ENCODE results near the gene TMCC1. TPM values are rescaled to one million over a fixed set of nuclear protein-coding genes. Genes with fewer than 3 reads are reported as not detected.

Gene TMCC1
- total RNA-seq, 1 donor from 2014 or later = 33.4 TPM

DNA sequence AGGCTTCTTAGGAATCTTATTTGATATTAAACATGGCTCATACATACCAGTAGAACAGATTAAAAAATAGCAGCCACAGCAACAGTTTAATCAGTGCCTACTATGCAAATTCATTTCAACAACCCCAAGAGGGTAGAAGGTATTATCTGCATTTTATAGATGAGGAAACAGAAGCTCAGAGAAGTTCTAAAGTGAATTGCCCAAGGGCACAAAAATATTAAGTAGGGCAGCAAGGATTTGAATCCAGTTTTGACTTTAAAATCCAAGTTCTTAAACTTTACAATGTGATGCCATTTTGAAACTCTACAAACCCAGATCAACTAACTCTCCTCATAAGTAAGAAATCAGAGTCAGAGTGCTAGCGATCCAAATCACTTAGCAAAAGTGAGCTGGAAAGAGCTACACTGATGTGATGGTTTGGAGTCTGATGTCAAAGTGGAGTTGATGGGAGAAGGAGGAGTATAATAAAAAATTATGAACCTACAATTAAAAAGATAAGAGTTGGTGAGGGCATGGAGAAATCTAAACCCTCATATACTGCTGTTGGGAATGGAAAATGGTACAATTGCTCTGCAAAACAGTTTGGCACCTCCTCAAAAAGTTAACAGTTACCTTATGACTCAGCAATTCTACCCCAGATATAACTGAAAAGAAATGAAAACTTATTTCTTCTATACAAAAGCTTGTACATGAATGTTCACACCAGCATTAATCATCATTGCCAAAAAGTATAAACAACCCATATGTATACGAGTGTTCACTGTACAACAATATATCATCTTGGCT is 236.1 kb downstream of the TMCC1 start:
- no peak for ATAC-seq
- Histone ChIP-seq H3K9me3 (no peaks in the 10 kb centered on the region), H3K27me3 (ENCODE audit: low read depth) (no peaks in the 10 kb centered on the region), H3K4me3 (no peak overlapping the region), H3K36me3 (peaks cover 12% of the 10 kb centered on the region), H3K4me1 (peaks cover 11% of the 10 kb centered on the region), H3K27ac (no peak overlapping the region)
- no peak for DNase-seq
- TF ChIP-seq, protein P1, sequence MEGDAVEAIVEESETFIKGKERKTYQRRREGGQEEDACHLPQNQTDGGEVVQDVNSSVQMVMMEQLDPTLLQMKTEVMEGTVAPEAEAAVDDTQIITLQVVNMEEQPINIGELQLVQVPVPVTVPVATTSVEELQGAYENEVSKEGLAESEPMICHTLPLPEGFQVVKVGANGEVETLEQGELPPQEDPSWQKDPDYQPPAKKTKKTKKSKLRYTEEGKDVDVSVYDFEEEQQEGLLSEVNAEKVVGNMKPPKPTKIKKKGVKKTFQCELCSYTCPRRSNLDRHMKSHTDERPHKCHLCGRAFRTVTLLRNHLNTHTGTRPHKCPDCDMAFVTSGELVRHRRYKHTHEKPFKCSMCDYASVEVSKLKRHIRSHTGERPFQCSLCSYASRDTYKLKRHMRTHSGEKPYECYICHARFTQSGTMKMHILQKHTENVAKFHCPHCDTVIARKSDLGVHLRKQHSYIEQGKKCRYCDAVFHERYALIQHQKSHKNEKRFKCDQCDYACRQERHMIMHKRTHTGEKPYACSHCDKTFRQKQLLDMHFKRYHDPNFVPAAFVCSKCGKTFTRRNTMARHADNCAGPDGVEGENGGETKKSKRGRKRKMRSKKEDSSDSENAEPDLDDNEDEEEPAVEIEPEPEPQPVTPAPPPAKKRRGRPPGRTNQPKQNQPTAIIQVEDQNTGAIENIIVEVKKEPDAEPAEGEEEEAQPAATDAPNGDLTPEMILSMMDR (IDR thresholded peaks at IDR 0.05) = no peak
- intact Hi-C loops (cut with DNase I) = loop anchor here (10.0 kb wide), 1 partner anchor 167 kb away; no protein-coding TSS in a partner anchor

DNA sequence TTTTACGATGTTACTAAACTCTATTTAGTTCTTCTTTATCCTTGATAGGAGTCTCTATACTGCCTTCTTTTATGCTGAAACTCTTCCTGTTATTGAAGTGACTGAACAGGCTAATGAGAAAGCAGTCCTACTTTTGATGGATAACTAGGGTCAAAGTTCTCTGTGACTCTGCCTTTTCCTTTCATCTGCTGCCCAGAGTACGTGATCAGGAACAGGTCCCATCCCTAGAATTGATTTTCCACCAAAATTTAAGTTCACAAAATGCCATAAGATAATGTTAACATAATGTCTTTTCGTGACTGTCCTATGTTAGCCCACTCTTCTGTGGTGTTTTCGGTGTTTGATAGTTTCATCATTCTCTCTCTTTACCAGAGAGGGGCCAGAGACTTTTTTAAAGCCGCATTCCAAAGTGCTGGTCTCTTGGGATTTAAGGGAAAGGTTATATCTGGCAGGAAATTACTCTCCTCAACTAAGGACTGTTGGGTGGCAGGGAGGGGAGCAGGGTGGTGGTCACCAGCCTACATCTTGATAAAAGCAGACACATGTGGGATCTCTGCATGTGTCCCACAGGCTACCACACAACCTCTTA is 236.8 kb downstream of the TMCC1 start:
- Histone ChIP-seq H3K27me3 (ENCODE audit: low read depth) (no peaks in the 10 kb centered on the region), H3K27ac (no peak overlapping the region), H3K4me1 (peaks cover 18% of the 10 kb centered on the region), H3K36me3 (peaks cover 12% of the 10 kb centered on the region), H3K9me3 (no peaks in the 10 kb centered on the region), H3K4me3 (no peak overlapping the region)
- TF ChIP-seq, protein P1 (IDR thresholded peaks at IDR 0.05) = no peak
- intact Hi-C loops (cut with DNase I) = loop anchor here (10.0 kb wide), 1 partner anchor 168 kb away; no protein-coding TSS in a partner anchor
- ATAC-seq (no peak), DNase-seq (no peak)

DNA sequence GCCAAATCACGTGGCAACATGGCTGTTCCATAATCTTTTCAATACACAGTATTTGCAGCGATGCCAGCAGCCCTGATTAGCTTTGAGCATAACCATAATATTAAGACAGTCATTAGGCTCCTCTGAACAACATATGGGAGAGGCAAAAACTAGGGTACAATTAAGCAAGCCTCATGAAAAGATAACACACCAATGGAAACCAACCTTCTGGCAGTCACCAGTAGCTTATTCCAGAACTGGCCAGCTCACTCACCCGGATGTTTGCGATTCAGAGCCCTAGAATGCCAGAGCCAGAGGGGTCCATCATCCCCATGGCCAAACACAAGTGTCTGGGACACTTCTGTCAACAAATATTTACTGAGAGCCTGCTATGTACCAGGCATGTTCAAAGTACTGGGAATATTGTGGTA is 238.2 kb downstream of the TMCC1 start:
- TF ChIP-seq, protein P1 (IDR thresholded peaks at IDR 0.05) = no peak
- H3K4me3 ChIP-seq = no peak overlapping the region
- peaks cover 23% of the 10 kb centered on the region for H3K36me3 ChIP-seq
- DNase-seq (no peak), ATAC-seq (no peak)
- H3K4me1 ChIP-seq = peaks cover 27% of the 10 kb centered on the region
- no peak overlapping the region for H3K27ac ChIP-seq
- no peaks in the 10 kb centered on the region for H3K9me3 ChIP-seq
- H3K27me3 ChIP-seq (ENCODE audit: low read depth) = no peaks in the 10 kb centered on the region
- intact Hi-C loops (cut with DNase I) = loop anchor here (10.0 kb wide), 1 partner anchor 170 kb away; no protein-coding TSS in a partner anchor

DNA sequence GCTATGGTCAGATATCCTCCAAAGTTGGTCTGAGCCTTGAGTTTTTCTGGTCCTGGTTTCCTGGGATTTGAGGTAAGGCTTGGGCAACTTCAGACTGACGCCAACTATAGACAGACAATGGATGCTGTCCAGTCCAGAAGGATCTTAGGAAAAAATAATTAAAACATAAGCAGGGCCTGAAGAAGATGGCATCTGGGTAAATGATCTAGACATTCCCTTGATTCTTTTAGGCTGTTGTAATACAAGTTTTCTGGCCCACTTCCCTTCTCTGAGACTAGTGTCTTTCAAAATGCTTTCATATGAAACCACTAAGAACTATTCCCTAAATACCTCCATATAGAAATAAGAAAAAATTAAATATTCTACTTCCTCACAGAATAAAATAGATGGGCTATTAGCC is 239.4 kb downstream of the TMCC1 start:
- Histone ChIP-seq H3K9me3 (no peaks in the 10 kb centered on the region), H3K4me1 (peaks cover 35% of the 10 kb centered on the region), H3K27ac (no peak overlapping the region), H3K36me3 (peaks cover 23% of the 10 kb centered on the region), H3K27me3 (ENCODE audit: low read depth) (no peaks in the 10 kb centered on the region), H3K4me3 (no peak overlapping the region)
- intact Hi-C loops (cut with DNase I) = loop anchor here (10.0 kb wide), 1 partner anchor 171 kb away; no protein-coding TSS in a partner anchor
- DNase-seq = no peak
- no peak for ATAC-seq
- TF ChIP-seq, protein P1 (IDR thresholded peaks at IDR 0.05) = no peak

DNA sequence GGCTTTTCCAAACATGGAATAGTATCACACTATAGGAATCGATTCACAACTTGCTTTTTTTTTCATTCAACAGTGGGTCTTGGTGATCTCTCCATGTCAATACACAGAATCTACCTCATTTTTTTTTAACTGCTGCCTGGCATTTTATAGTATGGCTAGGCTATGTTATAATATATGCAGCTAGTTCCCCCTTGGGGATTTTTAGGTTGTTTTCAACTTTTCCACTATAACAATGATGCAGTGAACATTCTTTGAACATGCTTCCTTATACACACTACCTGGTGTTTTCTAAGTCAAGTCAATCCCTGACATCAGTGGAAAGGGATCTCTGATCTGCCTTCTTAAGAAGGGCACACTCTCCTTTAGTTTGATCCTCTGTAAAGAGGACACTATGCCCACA is 240.5 kb downstream of the TMCC1 start:
- H3K4me3 ChIP-seq = no peak overlapping the region
- no peaks in the 10 kb centered on the region for H3K9me3 ChIP-seq
- no peak for DNase-seq
- TF ChIP-seq, protein P1 (IDR thresholded peaks at IDR 0.05) = no peak
- no peak overlapping the region for H3K27ac ChIP-seq
- peaks cover 29% of the 10 kb centered on the region for H3K4me1 ChIP-seq
- peaks cover 23% of the 10 kb centered on the region for H3K36me3 ChIP-seq
- no peak for ATAC-seq
- no peaks in the 10 kb centered on the region for H3K27me3 ChIP-seq (ENCODE audit: low read depth)
- intact Hi-C loops (cut with DNase I) = loop anchor here (10.0 kb wide), 1 partner anchor 172 kb away; no protein-coding TSS in a partner anchor

Measured in lower lobe of right lung (tissue), 2 donors.